ENCODE data around the gene CNOT6. TPM values are rescaled to one million over a fixed set of nuclear protein-coding genes. Genes with fewer than 3 reads are reported as not detected.

CNOT6 gene
- total and polyA plus RNA-seq, 4 donors = 1.4 to 25.0 (median 4.2) TPM

DNA sequence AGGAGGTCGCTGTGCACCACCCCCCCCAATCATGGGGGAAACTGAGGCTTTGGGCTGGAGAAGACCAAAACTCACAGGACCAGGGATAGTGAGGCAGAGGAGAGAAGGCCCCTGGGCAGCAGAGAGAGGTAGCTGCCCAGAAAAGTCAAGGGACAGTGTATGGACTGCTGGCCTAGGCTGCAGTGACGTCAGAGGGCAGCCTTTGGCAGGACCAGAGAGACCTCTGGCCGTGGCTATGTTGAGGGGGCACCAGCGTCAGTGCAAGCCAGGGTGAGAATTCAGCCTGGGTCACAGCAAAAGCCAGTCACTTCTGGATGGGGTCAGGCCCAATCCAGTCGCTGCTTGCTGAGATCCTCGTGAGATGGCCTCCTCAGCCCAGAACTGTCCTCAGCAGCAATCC is 128.7 kb downstream of the CNOT6 start:
- Histone ChIP-seq H3K4me3 (ENCODE audit: low read depth in 1 of 3, low read length in 3 of 3) (no peak overlapping the region), H3K27ac (ENCODE audit: low read depth in 1 of 2, low read length in 2 of 2) (no peak overlapping the region), H3K27me3 (ENCODE audit: control insufficient read depth in 4 of 4, insufficient read depth in 4 of 4, low read length in 3 of 4) (peaks cover 0 to 10% (median 0%) of the 10 kb centered on the region in 4 donors), H3K9me3 (ENCODE audit: control insufficient read depth in 4 of 4, low read length in 3 of 4) (no peaks in the 10 kb centered on the region), H3K4me1 (ENCODE audit: control insufficient read depth in 4 of 4, insufficient read depth in 4 of 4, low read length in 3 of 4) (peaks cover 3 to 8% (median 4%) of the 10 kb centered on the region in 4 donors), H3K9ac (ENCODE audit: low read depth in 1 of 2, low read length in 2 of 2) (no peak overlapping the region), H3K36me3 (ENCODE audit: control insufficient read depth in 4 of 4, insufficient read depth in 3 of 4, low read depth in 1 of 4, low read length in 3 of 4) (no peaks in the 10 kb centered on the region)
- DNase-seq (ENCODE audit: low spot score) = no peak
- TF ChIP-seq, protein P1, sequence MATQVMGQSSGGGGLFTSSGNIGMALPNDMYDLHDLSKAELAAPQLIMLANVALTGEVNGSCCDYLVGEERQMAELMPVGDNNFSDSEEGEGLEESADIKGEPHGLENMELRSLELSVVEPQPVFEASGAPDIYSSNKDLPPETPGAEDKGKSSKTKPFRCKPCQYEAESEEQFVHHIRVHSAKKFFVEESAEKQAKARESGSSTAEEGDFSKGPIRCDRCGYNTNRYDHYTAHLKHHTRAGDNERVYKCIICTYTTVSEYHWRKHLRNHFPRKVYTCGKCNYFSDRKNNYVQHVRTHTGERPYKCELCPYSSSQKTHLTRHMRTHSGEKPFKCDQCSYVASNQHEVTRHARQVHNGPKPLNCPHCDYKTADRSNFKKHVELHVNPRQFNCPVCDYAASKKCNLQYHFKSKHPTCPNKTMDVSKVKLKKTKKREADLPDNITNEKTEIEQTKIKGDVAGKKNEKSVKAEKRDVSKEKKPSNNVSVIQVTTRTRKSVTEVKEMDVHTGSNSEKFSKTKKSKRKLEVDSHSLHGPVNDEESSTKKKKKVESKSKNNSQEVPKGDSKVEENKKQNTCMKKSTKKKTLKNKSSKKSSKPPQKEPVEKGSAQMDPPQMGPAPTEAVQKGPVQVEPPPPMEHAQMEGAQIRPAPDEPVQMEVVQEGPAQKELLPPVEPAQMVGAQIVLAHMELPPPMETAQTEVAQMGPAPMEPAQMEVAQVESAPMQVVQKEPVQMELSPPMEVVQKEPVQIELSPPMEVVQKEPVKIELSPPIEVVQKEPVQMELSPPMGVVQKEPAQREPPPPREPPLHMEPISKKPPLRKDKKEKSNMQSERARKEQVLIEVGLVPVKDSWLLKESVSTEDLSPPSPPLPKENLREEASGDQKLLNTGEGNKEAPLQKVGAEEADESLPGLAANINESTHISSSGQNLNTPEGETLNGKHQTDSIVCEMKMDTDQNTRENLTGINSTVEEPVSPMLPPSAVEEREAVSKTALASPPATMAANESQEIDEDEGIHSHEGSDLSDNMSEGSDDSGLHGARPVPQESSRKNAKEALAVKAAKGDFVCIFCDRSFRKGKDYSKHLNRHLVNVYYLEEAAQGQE (IDR thresholded peaks at IDR 0.05) = no peak
- TF ChIP-seq NR2F2 (IDR thresholded peaks at IDR 0.05) (no peak), HNF4G (IDR thresholded peaks at IDR 0.05) (no peak), TAF1 (conservative IDR thresholded peaks at IDR 0.05) (no peak), FOXA1 (IDR thresholded peaks at IDR 0.05) (no peak), EGR1 (IDR thresholded peaks at IDR 0.05; ENCODE audit: low read depth in 2 of 2) (no peak), SP1 (IDR thresholded peaks at IDR 0.05) (no peak), HNF4A (conservative IDR thresholded peaks at IDR 0.05) (no peak), JUND (IDR thresholded peaks at IDR 0.05) (no peak), RXRA (IDR thresholded peaks at IDR 0.05) (no peak), RAD21 (IDR thresholded peaks at IDR 0.05) (no peak), FOXA2 (IDR thresholded peaks at IDR 0.05) (no peak)
- TF ChIP-seq, protein P2, sequence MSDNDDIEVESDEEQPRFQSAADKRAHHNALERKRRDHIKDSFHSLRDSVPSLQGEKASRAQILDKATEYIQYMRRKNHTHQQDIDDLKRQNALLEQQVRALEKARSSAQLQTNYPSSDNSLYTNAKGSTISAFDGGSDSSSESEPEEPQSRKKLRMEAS (IDR thresholded peaks at IDR 0.05) = no peak
- TF ChIP-seq, protein P3, sequence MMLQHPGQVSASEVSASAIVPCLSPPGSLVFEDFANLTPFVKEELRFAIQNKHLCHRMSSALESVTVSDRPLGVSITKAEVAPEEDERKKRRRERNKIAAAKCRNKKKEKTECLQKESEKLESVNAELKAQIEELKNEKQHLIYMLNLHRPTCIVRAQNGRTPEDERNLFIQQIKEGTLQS (IDR thresholded peaks at IDR 0.05) = no peak
- TF ChIP-seq, protein P4, sequence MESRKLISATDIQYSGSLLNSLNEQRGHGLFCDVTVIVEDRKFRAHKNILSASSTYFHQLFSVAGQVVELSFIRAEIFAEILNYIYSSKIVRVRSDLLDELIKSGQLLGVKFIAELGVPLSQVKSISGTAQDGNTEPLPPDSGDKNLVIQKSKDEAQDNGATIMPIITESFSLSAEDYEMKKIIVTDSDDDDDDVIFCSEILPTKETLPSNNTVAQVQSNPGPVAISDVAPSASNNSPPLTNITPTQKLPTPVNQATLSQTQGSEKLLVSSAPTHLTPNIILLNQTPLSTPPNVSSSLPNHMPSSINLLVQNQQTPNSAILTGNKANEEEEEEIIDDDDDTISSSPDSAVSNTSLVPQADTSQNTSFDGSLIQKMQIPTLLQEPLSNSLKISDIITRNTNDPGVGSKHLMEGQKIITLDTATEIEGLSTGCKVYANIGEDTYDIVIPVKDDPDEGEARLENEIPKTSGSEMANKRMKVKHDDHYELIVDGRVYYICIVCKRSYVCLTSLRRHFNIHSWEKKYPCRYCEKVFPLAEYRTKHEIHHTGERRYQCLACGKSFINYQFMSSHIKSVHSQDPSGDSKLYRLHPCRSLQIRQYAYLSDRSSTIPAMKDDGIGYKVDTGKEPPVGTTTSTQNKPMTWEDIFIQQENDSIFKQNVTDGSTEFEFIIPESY (IDR thresholded peaks at IDR 0.05) = no peak
- 79% methylated on average over 6 of the region's 6 CpGs for WGBS

DNA sequence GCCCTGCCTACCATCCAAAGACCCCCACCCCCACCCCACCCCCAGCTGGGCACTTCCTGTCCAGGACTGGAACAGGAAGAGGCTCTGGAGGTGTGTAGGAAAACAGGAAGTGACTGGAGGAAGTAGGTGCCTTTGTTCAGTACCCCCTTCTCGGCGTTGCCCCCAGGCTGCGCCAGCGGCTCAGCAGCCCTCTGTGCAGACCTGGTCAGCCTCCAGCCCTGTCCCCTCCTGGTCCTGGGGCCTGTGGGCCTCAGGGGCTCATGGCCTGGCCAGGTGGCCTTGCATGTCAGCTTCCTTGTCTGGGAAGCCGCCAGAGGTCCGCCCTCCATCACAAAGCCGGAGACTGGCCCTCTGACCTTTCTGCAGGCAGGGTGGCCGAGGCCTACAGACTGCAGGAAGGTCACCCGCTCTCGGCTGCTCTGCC is 129.2 kb downstream of the CNOT6 start:
- Histone ChIP-seq H3K27me3 (ENCODE audit: control insufficient read depth in 4 of 4, insufficient read depth in 4 of 4, low read length in 3 of 4) (peaks cover 0 to 10% (median 0%) of the 10 kb centered on the region in 4 donors), H3K27ac (ENCODE audit: low read depth in 1 of 2, low read length in 2 of 2) (no peak overlapping the region), H3K36me3 (ENCODE audit: control insufficient read depth in 4 of 4, insufficient read depth in 3 of 4, low read depth in 1 of 4, low read length in 3 of 4) (no peaks in the 10 kb centered on the region), H3K4me3 (ENCODE audit: low read depth in 1 of 3, low read length in 3 of 3) (no peak overlapping the region), H3K9ac (ENCODE audit: low read depth in 1 of 2, low read length in 2 of 2) (no peak overlapping the region), H3K4me1 (ENCODE audit: control insufficient read depth in 4 of 4, insufficient read depth in 4 of 4, low read length in 3 of 4) (peaks cover 3 to 8% (median 4%) of the 10 kb centered on the region in 4 donors), H3K9me3 (ENCODE audit: control insufficient read depth in 4 of 4, low read length in 3 of 4) (no peaks in the 10 kb centered on the region)
- 87% methylated on average over 10 of the region's 10 CpGs for WGBS
- no peak for DNase-seq (ENCODE audit: low spot score)
- peak; percentile 73 for TF ChIP-seq NR2F2 (IDR thresholded peaks at IDR 0.05)
- no peak for TF ChIP-seq JUND (IDR thresholded peaks at IDR 0.05)
